HepG2 (cell line): ENCODE data around the gene SLC19A1. TPM values are rescaled to one million over a fixed set of nuclear protein-coding genes. Genes with fewer than 3 reads are reported as not detected.

Experiments used
- CHD2 ChIP-seq: IDR thresholded peaks from 2 replicates; pipeline ENCODE4 v1.6.1; 2011; ENCODE audit warnings: low read depth, low read length, improper control_type of control experiment
- FOXK2 ChIP-seq: fragments of 450-650 bp; IDR thresholded peaks from 2 replicates; pipeline ENCODE4 v1.6.1; 2016
- GABPB1 ChIP-seq: IDR thresholded peaks from 2 replicates; pipeline ENCODE4 v1.6.1; 2016; ENCODE audit warnings: mild to moderate bottlenecking, missing genetic modification reagents, moderate library complexity, missing compliant biosample characterization
- HDAC2 ChIP-seq: sonication (generic); formaldehyde crosslinking; IDR thresholded peaks from 2 replicates; pipeline ENCODE4 v1.4.0; 2020; ENCODE audit warnings: missing genetic modification reagents
- JUN ChIP-seq: sonication (generic); formaldehyde crosslinking; IDR thresholded peaks from 2 replicates; pipeline ENCODE4 v1.4.0; 2020; ENCODE audit warnings: mild to moderate bottlenecking, missing genetic modification reagents
- JUND ChIP-seq: sonication (generic); formaldehyde crosslinking; IDR thresholded peaks from 2 replicates; pipeline ENCODE4 v1.8.0; 2022; ENCODE audit warnings: mild to moderate bottlenecking, missing genetic modification reagents
- KLF9 ChIP-seq: IDR thresholded peaks from 2 replicates; pipeline ENCODE4 v1.6.1; 2016; ENCODE audit warnings: low read depth
- MXD3 ChIP-seq: IDR thresholded peaks from 2 replicates; pipeline ENCODE4 v1.6.1; 2016; ENCODE audit warnings: mild to moderate bottlenecking, missing biosample characterization, missing genetic modification reagents
- PCBP2 ChIP-seq: fragments of 200-400 bp; formaldehyde crosslinking; optimal IDR thresholded peaks from 2 replicates; pipeline ENCODE3; 2018; ENCODE audit warnings: low read length, low read depth; ENCODE audit not compliant: poor library complexity, severe bottlenecking
- RFX3 ChIP-seq: IDR thresholded peaks from 2 replicates; pipeline ENCODE4 v1.6.1; 2016; ENCODE audit warnings: missing biosample characterization, missing genetic modification reagents
- ZKSCAN1 ChIP-seq: fragments of 150-350 bp; IDR thresholded peaks from 2 replicates; pipeline ENCODE4 v1.6.1; 2014; ENCODE audit warnings: low read length
- ZNF124 ChIP-seq: sonication (generic); formaldehyde crosslinking; IDR thresholded peaks from 2 replicates; pipeline ENCODE4 v1.4.0; 2020; ENCODE audit warnings: missing genetic modification reagents
- ZNF570 ChIP-seq: sonication (generic); formaldehyde crosslinking; IDR thresholded peaks from 2 replicates; pipeline ENCODE4 v1.4.0; 2020; ENCODE audit warnings: mild to moderate bottlenecking, missing genetic modification reagents, borderline replicate concordance
- ZNF619 ChIP-seq: sonication (generic); formaldehyde crosslinking; IDR thresholded peaks from 2 replicates; pipeline ENCODE4 v1.4.0; 2020; ENCODE audit warnings: mild to moderate bottlenecking, missing genetic modification reagents
- polyA plus RNA-seq, 8 experiments: library from polyadenylated mRNA; depleted of rRNA in 3 of 8; stranded (reverse) in 7 of 8; unstranded in 1 of 8; fragments of >200 nt; fragmentation: Illumina TruSeq in 4 of 8; extraction: Trizol in 4 of 8; gene quantifications; 2 replicates each; pipeline versions ENCODE4 v1.2.1 to v1.2.3, GENCODE V29; 2011 to 2016; ENCODE audit warnings: low read depth in 4 of 8, missing spikeins in 1 of 8, mixed read lengths in 1 of 8; ENCODE audit not compliant: insufficient read depth in 1 of 8
- total RNA-seq, 5 experiments: library from RNA; depleted of rRNA; stranded (reverse); fragments of >200 nt; fragmentation: Illumina TruSeq; extraction: Trizol; gene quantifications; 2 replicates each; pipeline ENCODE4 v1.2.3, GENCODE V29; 2016; ENCODE audit warnings: low read depth in 1 of 5
- TF ChIP-seq, protein P1 (sequence below): sonication (generic); formaldehyde crosslinking; IDR thresholded peaks from 2 replicates; pipeline ENCODE4 v1.4.0; 2020; ENCODE audit warnings: missing genetic modification reagents, borderline replicate concordance
- TF ChIP-seq, protein P2 (sequence below): sonication (generic); formaldehyde crosslinking; IDR thresholded peaks from 2 replicates; pipeline ENCODE4 v1.4.0; 2020; ENCODE audit warnings: missing genetic modification reagents, borderline replicate concordance
- TF ChIP-seq, protein P3 (sequence below): sonication (generic); formaldehyde crosslinking; IDR thresholded peaks from 2 replicates; pipeline ENCODE4 v1.4.0; 2020; ENCODE audit warnings: low read depth, mild to moderate bottlenecking, missing genetic modification reagents
- TF ChIP-seq, protein P4 (sequence below): sonication (generic); formaldehyde crosslinking; IDR thresholded peaks from 2 replicates; pipeline ENCODE4 v1.4.0; 2020; ENCODE audit warnings: mild to moderate bottlenecking, missing genetic modification reagents

Gene SLC19A1
- total and polyA plus RNA-seq, 2 of the 13 experiments (the other 11 are each of a cell fraction or from before 2014, with no cell fraction given) = 21.8 to 23.0 TPM

DNA sequence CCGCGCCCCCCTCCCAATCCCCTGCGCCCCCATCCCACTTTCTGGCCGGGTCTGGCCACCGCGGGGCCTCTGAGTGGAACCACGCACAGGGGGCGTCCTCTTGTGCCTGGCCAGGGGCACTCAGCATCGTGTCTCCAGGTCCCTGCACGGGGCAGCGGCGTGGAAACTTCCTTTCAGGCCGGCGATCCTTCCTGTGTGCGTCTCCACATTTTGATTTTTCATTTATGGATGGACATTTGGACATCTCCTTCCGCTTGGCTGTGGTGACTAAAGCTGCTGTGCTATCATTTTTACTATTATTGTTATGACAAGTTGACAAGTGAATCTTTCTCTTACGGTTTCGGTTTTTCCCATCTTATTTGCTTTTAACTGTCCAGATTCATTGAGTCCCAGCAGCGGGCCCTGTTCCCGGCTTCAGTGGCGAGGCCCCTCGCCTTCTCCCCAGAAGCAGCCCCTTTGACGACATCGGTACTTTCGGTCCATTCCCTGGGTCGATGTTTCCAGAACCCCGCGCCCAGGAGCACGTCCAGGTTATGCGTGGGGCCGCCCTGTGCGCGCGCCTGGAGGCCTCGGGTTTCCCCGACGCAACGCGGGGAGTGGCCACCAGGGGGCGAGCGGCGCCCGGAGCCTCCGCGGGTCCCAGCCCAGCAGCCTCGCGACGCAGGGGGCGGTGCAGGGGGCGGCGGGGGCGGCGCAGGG is 12.4 kb upstream of the SLC19A1 start (continued):
- TF ChIP-seq, protein P1, sequence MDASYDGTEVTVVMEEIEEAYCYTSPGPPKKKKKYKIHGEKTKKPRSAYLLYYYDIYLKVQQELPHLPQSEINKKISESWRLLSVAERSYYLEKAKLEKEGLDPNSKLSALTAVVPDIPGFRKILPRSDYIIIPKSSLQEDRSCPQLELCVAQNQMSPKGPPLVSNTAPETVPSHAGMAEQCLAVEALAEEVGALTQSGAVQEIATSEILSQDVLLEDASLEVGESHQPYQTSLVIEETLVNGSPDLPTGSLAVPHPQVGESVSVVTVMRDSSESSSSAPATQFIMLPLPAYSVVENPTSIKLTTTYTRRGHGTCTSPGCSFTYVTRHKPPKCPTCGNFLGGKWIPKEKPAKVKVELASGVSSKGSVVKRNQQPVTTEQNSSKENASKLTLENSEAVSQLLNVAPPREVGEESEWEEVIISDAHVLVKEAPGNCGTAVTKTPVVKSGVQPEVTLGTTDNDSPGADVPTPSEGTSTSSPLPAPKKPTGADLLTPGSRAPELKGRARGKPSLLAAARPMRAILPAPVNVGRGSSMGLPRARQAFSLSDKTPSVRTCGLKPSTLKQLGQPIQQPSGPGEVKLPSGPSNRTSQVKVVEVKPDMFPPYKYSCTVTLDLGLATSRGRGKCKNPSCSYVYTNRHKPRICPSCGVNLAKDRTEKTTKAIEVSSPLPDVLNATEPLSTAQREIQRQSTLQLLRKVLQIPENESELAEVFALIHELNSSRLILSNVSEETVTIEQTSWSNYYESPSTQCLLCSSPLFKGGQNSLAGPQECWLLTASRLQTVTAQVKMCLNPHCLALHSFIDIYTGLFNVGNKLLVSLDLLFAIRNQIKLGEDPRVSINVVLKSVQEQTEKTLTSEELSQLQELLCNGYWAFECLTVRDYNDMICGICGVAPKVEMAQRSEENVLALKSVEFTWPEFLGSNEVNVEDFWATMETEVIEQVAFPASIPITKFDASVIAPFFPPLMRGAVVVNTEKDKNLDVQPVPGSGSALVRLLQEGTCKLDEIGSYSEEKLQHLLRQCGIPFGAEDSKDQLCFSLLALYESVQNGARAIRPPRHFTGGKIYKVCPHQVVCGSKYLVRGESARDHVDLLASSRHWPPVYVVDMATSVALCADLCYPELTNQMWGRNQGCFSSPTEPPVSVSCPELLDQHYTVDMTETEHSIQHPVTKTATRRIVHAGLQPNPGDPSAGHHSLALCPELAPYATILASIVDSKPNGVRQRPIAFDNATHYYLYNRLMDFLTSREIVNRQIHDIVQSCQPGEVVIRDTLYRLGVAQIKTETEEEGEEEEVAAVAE (CRISPR knock-in tag) = no peak; the same call in 1 of the 2 replicates
- no peak for TF ChIP-seq FOXK2
- no peak for TF ChIP-seq ZNF570 (CRISPR knock-in tag)
- TF ChIP-seq PCBP2 = no peak
- TF ChIP-seq, protein P2, sequence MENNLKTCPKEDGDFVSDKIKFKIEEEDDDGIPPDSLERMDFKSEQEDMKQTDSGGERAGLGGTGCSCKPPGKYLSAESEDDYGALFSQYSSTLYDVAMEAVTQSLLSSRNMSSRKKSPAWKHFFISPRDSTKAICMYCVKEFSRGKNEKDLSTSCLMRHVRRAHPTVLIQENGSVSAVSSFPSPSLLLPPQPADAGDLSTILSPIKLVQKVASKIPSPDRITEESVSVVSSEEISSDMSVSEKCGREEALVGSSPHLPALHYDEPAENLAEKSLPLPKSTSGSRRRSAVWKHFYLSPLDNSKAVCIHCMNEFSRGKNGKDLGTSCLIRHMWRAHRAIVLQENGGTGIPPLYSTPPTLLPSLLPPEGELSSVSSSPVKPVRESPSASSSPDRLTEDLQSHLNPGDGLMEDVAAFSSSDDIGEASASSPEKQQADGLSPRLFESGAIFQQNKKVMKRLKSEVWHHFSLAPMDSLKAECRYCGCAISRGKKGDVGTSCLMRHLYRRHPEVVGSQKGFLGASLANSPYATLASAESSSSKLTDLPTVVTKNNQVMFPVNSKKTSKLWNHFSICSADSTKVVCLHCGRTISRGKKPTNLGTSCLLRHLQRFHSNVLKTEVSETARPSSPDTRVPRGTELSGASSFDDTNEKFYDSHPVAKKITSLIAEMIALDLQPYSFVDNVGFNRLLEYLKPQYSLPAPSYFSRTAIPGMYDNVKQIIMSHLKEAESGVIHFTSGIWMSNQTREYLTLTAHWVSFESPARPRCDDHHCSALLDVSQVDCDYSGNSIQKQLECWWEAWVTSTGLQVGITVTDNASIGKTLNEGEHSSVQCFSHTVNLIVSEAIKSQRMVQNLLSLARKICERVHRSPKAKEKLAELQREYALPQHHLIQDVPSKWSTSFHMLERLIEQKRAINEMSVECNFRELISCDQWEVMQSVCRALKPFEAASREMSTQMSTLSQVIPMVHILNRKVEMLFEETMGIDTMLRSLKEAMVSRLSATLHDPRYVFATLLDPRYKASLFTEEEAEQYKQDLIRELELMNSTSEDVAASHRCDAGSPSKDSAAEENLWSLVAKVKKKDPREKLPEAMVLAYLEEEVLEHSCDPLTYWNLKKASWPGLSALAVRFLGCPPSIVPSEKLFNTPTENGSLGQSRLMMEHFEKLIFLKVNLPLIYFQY = no peak
- TF ChIP-seq HDAC2 (CRISPR knock-in tag) = no peak
- TF ChIP-seq, protein P3, sequence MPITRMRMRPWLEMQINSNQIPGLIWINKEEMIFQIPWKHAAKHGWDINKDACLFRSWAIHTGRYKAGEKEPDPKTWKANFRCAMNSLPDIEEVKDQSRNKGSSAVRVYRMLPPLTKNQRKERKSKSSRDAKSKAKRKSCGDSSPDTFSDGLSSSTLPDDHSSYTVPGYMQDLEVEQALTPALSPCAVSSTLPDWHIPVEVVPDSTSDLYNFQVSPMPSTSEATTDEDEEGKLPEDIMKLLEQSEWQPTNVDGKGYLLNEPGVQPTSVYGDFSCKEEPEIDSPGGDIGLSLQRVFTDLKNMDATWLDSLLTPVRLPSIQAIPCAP (CRISPR knock-in tag) = no peak
- TF ChIP-seq KLF9 (CRISPR knock-in tag) = no peak
- 0 out of 2 replicates have a peak, but pooled peaks have one; percentile 24 for TF ChIP-seq MXD3
- no peak for TF ChIP-seq JUND (CRISPR knock-in tag)
- TF ChIP-seq, protein P4, sequence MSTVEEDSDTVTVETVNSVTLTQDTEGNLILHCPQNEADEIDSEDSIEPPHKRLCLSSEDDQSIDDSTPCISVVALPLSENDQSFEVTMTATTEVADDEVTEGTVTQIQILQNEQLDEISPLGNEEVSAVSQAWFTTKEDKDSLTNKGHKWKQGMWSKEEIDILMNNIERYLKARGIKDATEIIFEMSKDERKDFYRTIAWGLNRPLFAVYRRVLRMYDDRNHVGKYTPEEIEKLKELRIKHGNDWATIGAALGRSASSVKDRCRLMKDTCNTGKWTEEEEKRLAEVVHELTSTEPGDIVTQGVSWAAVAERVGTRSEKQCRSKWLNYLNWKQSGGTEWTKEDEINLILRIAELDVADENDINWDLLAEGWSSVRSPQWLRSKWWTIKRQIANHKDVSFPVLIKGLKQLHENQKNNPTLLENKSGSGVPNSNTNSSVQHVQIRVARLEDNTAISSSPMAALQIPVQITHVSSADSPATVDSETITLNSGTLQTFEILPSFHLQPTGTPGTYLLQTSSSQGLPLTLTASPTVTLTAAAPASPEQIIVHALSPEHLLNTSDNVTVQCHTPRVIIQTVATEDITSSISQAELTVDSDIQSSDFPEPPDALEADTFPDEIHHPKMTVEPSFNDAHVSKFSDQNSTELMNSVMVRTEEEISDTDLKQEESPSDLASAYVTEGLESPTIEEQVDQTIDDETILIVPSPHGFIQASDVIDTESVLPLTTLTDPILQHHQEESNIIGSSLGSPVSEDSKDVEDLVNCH (CRISPR knock-in tag) = no peak
- no peak for TF ChIP-seq ZNF124 (CRISPR knock-in tag)
- TF ChIP-seq RFX3 = no peak
- no peak for TF ChIP-seq CHD2
- TF ChIP-seq JUN (CRISPR knock-in tag) = no peak
- TF ChIP-seq GABPB1 = peak; percentile 51; the same call in 1 of the 2 replicates
- TF ChIP-seq ZNF619 = no peak
- no peak for TF ChIP-seq ZKSCAN1
